K562 (cell line): ENCODE measurements around the gene ABLIM2. TPM values are rescaled to one million over a fixed set of nuclear protein-coding genes. Genes with fewer than 3 reads are reported as not detected.

Experiments used
- ATAC-seq: fragments of 200-7000 bp; cut with Tn5 transposase; 3 replicates; pipeline ENCODE4 v1.9.1; 2020; ENCODE audit warnings: moderate library complexity
- BruUV-seq: library from RNA; stranded (reverse); fragments of 400-500 nt; replicated peaks from 2 replicates; lab custom pipeline; 2021; lab: Mats Ljungman, UMichigan
- CTCF ChIA-PET: fragments of 300-600 bp; formaldehyde crosslinking; extraction: SDS; loops from one replicate; lab custom pipeline; 2021; ENCODE audit warnings: low intra/inter-chr PET ratio; lab: Yijun Ruan, JAX
- POLR2A ChIA-PET: fragments of 300-600, 350-650 bp; sonication (Branson Sonifier 250); formaldehyde crosslinking; extraction: SDS; loops from one replicate; lab custom pipeline; 2021; ENCODE audit warnings: antibody characterized with exemption, inconsistent platforms; lab: Yijun Ruan, JAX
- DNase-seq, 4 experiments: peaks; one replicate each; pipeline versions ENCODE4 v3.0.0 to v3.0.0-alpha.2; 2011 to 2018; ENCODE audit warnings: low spot score in 3 of 4, mixed read lengths in 3 of 4; ENCODE audit errors: extremely low read depth in 1 of 4
- FAIRE-seq: peaks from 2 replicates; lab custom pipeline; 2011; peaks lifted over from hg19 to GRCh38; lab: Jason Lieb, UNC
- H2AFZ ChIP-seq: 2 replicates; pipeline ENCODE4 v1.6.0; 2011; ENCODE audit warnings: low read depth, low read length, control low read depth, inconsistent platforms
- H3K27ac ChIP-seq: fragments of 200-600 bp; 3 replicates; pipeline ENCODE4 v1.8.0; 2011; ENCODE audit warnings: low read depth, mild to moderate bottlenecking, control low read depth, inconsistent platforms, low read length, moderate library complexity, mixed read lengths; ENCODE audit errors: extremely low read depth
- H3K27me3 ChIP-seq, 2 experiments: fragments of 300-600 bp in 1 of 2; 2 replicates in 1 of 2; 3 replicates in 1 of 2; pipeline versions ENCODE4 v1.6.0 to v1.8.0; 2011; ENCODE audit warnings: inconsistent platforms in 2 of 2, low read length in 2 of 2, mild to moderate bottlenecking in 1 of 2, mixed read lengths in 1 of 2, moderate library complexity in 1 of 2; ENCODE audit not compliant: control insufficient read depth in 2 of 2, insufficient read depth in 2 of 2
- H3K36me3 ChIP-seq: fragments of 300-600 bp; 3 replicates; pipeline ENCODE4 v1.8.0; 2011; ENCODE audit warnings: mild to moderate bottlenecking, low read length, inconsistent platforms; ENCODE audit not compliant: control insufficient read depth, insufficient read depth
- H3K4me1 ChIP-seq, 2 experiments: fragments of 200-600 bp in 1 of 2; replicated peaks in 1 of 2; 2 replicates in 1 of 2; 3 replicates in 1 of 2; pipeline versions ENCODE4 v1.5.1 to v1.8.0; 2011; ENCODE audit warnings: inconsistent platforms in 2 of 2, low read length in 2 of 2, mild to moderate bottlenecking in 1 of 2, mixed read lengths in 1 of 2, moderate library complexity in 1 of 2; ENCODE audit not compliant: control insufficient read depth in 2 of 2, insufficient read depth in 2 of 2
- H3K4me2 ChIP-seq: 2 replicates; pipeline ENCODE4 v1.6.1; 2011; ENCODE audit warnings: low read length, control low read depth, inconsistent platforms, mixed read lengths; ENCODE audit not compliant: insufficient read depth
- H3K4me3 ChIP-seq: fragments of 200-600 bp; sonication (generic), shearing (Covaris generic); 2 replicates; pipeline ENCODE4 v1.5.1; 2016; ENCODE audit warnings: control low read depth, inconsistent platforms
- H3K79me2 ChIP-seq: fragments of 200-600 bp; 3 replicates; pipeline ENCODE4 v1.8.0; 2011; ENCODE audit warnings: low read length, inconsistent platforms; ENCODE audit not compliant: control insufficient read depth, insufficient read depth
- H3K9ac ChIP-seq, 2 experiments: 2 replicates each; pipeline versions ENCODE4 v1.6.0 to v1.6.1; 2011; ENCODE audit warnings: low read depth in 2 of 2, low read length in 2 of 2, control low read depth in 1 of 2, inconsistent platforms in 1 of 2, mild to moderate bottlenecking in 1 of 2, mixed read lengths in 1 of 2; ENCODE audit not compliant: insufficient read depth in 1 of 2
- H3K9me1 ChIP-seq: one replicate; pipeline ENCODE4 v1.6.0; 2011; ENCODE audit warnings: inconsistent platforms, mild to moderate bottlenecking, low read length, moderate library complexity; ENCODE audit not compliant: control insufficient read depth, insufficient read depth
- H3K9me3 ChIP-seq: replicated peaks from 2 replicates; pipeline ENCODE4 v1.5.1; 2011; ENCODE audit warnings: low read depth, low read length, inconsistent platforms; ENCODE audit not compliant: control insufficient read depth, insufficient read depth
- H4K20me1 ChIP-seq: replicated peaks from 2 replicates; pipeline ENCODE4 v1.6.1; 2011; ENCODE audit warnings: low read length, inconsistent platforms, mixed read lengths; ENCODE audit not compliant: control insufficient read depth, insufficient read depth
- ARNT ChIP-seq, 2 experiments: fragments of 450-650 bp; IDR thresholded peaks; 2 replicates each; pipeline ENCODE4 v1.6.1; 2016; ENCODE audit warnings: mild to moderate bottlenecking in 1 of 2
- HNRNPUL1 ChIP-seq: fragments of 200-400 bp; formaldehyde crosslinking; IDR thresholded peaks from 2 replicates; pipeline ENCODE4 v1.6.1; 2017; ENCODE audit warnings: low read length
- L3MBTL2 ChIP-seq: fragments of 450-650 bp; IDR thresholded peaks from 2 replicates; pipeline ENCODE4 v1.6.1; 2016; ENCODE audit warnings: mild to moderate bottlenecking, moderate library complexity
- MIER1 ChIP-seq: fragments of 450-650 bp; IDR thresholded peaks from 2 replicates; pipeline ENCODE4 v1.6.1; 2016; ENCODE audit warnings: antibody characterized with exemption, mild to moderate bottlenecking, low read depth
- NCOA1 ChIP-seq: fragments of 450-650 bp; IDR thresholded peaks from 2 replicates; pipeline ENCODE4 v1.6.1; 2016; ENCODE audit warnings: low read depth
- PURB ChIP-seq: sonication (generic); formaldehyde crosslinking; IDR thresholded peaks from 2 replicates; pipeline ENCODE4 v1.9.0; 2021; ENCODE audit warnings: low read depth, mild to moderate bottlenecking, missing genetic modification reagents
- SP1 ChIP-seq: sonication (generic); formaldehyde crosslinking; IDR thresholded peaks from 2 replicates; pipeline ENCODE4 v1.8.1; 2022; ENCODE audit warnings: mild to moderate bottlenecking, missing genetic modification reagents
- ZNF146 ChIP-seq: IDR thresholded peaks from one replicate; pipeline ENCODE4 v1.6.1; 2018; ENCODE audit warnings: missing compliant biosample characterization; ENCODE audit not compliant: unreplicated experiment
- ZNF707 ChIP-seq: fragments of 250-450 bp; sonication (Bioruptor Pico); conservative IDR thresholded peaks from 2 replicates; pipeline ENCODE4 v1.8.0; 2022; ENCODE audit warnings: inconsistent platforms, mild to moderate bottlenecking, moderate library complexity
- ZNF785 ChIP-seq: fragments of 250-450 bp; sonication (Bioruptor Pico); IDR thresholded peaks from 2 replicates; pipeline ENCODE4 v1.4.0; 2020; ENCODE audit warnings: mild to moderate bottlenecking
- WGBS: fragments of 100-300 bp; shearing (Covaris generic); methylation state at CpG from one replicate; pipeline ENCODE4 v1.1.6; 2016; ENCODE audit warnings: low coverage, mixed read lengths; ENCODE audit not compliant: insufficient coverage; ENCODE audit errors: missing lambda C conversion rate; 5-methylcytosine and 5-hydroxymethylcytosine counted together
- in situ Hi-C: fragments of 300-500 bp; cut with MboI; formaldehyde crosslinking; loops from 4 replicates; pipeline ENCODE4 v1.15.0; 2018; ENCODE audit warnings: inconsistent platforms, mixed read lengths
- intact Hi-C: fragments of 100-400 bp; cut with micrococcal nuclease; formaldehyde crosslinking; loops from 2 replicates; pipeline ENCODE4 v1.14.2; 2022
- polyA plus RNA-seq, 8 experiments: library from polyadenylated mRNA; depleted of rRNA in 4 of 8; stranded (reverse) in 5 of 8; unstranded in 3 of 8; fragments of >200 nt; fragmentation: Nextera tagmentation in 2 of 8; fragmentation: Illumina TruSeq in 1 of 8; extraction: Ambion mirVana in 2 of 8; extraction: Trizol in 1 of 8; gene quantifications; 2 replicates each; pipeline versions ENCODE4 v1.2.1 to v1.2.3, GENCODE V29; 2011 to 2014; ENCODE audit warnings: inconsistent platforms in 1 of 8, missing spikeins in 1 of 8
- total RNA-seq, 7 experiments: library from RNA; depleted of rRNA in 6 of 7; stranded (reverse); fragments of >200 nt in 6 of 7; fragmentation: Illumina TruSeq in 2 of 7; extraction: Trizol in 2 of 7; gene quantifications; 2 replicates each; pipeline versions ENCODE4 v1.2.1 to v1.2.3, GENCODE V29; 2011 to 2021; ENCODE audit warnings: low replicate concordance in 1 of 7

The ABLIM2 gene
- total and polyA plus RNA-seq, 9 of the 15 experiments (the other 6 are each of a cell fraction or from before 2014, with no cell fraction given), result not detected

DNA sequence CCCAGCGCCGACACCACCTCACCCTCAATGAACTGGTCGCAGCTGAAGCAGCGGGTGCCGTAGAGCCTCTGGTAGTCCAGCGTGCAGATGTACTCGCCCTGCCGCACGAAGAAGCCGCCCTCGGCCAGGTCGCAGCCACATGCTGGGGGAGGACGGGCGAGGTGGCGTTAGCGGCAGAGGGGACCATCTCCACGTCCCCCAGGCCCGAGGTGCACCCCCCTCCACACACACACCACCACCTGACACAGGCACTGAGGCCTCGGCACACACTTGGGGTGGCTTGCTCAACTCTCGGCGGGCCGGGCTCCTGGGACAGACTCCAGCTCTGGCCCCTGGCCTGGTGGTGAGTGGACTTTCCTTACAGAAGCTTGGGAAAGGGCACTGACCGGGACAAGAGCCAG, 61.5 kb downstream of the ABLIM2 start:
- ATAC-seq (no peak; the same call in 2 of the 3 replicates), FAIRE-seq (no peak)

DNA sequence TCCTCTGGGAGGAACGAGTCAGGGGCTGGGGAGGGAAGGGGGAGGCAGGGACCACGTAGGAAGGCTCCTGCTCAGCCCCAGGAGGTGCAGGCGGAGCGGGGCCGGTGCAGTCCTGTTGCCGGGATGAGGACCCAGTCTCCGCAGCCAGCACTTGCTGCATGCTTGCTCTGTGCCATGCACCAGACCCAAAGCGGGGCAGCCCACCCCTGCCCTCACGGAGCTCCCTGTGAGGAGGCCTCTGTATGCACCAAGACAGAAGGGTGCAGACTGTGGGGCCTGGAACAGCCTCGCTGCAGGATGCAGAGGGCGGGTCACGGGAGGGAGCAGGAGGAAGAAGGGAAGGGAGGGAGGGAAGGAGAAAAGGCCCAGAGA, 61.9 kb downstream of the ABLIM2 start:
- H4K20me1 ChIP-seq, result peaks cover 7% of the 10 kb centered on the region; the same call in 1 of the 2 replicates
- CTCF ChIA-PET, result no interaction called here
- H3K79me2 ChIP-seq, result no peaks in the 10 kb centered on the region
- FAIRE-seq (no peak), DNase-seq (no peak), ATAC-seq (no peak)
- H3K4me1 ChIP-seq, result no peaks in the 10 kb centered on the region
- in situ Hi-C loops (no loop called here), intact Hi-C loops (no loop called here)
- 0 out of 2 replicates have a peak, but pooled peaks cover 2% of the 10 kb centered on the region for H3K9me3 ChIP-seq
- POLR2A ChIA-PET, result no interaction called here
- no peak overlapping the region for H3K4me3 ChIP-seq
- H3K27ac ChIP-seq, result no peak overlapping the region
- H3K36me3 ChIP-seq, result no peaks in the 10 kb centered on the region
- H3K4me2 ChIP-seq, result no peak overlapping the region
- 0% methylated on average over 12 of the region's 12 CpGs for WGBS
- TF ChIP-seq ZNF146 (CRISPR knock-in tag), result no peak
- TF ChIP-seq MIER1, result no peak
- TF ChIP-seq NCOA1, result no peak
- no peaks in the 10 kb centered on the region for H3K9me1 ChIP-seq
- H3K9ac ChIP-seq, result no peak overlapping the region; a peak in 1 of 4 replicates
- BruUV-seq, result no TSS peak
- peaks cover 2 to 46% of the 10 kb centered on the region in 2 experiments; a peak in 3 of 5 replicates for H3K27me3 ChIP-seq
- H2AFZ ChIP-seq, result no peak overlapping the region

More for the DNA sequence above, 61.5 kb downstream of the ABLIM2 start:
- no peak for TF ChIP-seq SP1 (CRISPR knock-in tag)
- TF ChIP-seq ARNT (IDR thresholded peaks at IDR 0.05), result no peak
- no peak for TF ChIP-seq L3MBTL2
- TF ChIP-seq PURB, result no peak
- no peak for TF ChIP-seq ZNF785 (CRISPR knock-in tag)
- TF ChIP-seq HNRNPUL1, result no peak
- TF ChIP-seq ZNF707 (CRISPR knock-in tag), result no peak
- TF ChIP-seq, all 486 proteins: peak for 0
- no TSS peak for BruUV-seq
- H3K4me2 ChIP-seq, result no peak overlapping the region
- H3K9ac ChIP-seq, result no peak overlapping the region
- no peaks in the 10 kb centered on the region for H3K36me3 ChIP-seq
- H3K4me1 ChIP-seq, result no peaks in the 10 kb centered on the region
- in situ Hi-C loops, result no loop called here
- H3K27ac ChIP-seq, result no peak overlapping the region
- peaks cover 7% of the 10 kb centered on the region; the same call in 1 of the 2 replicates for H4K20me1 ChIP-seq
- H3K4me3 ChIP-seq, result no peak overlapping the region
- H3K27me3 ChIP-seq, result peaks cover 2 to 50% of the 10 kb centered on the region in 2 experiments; a peak in 3 of 5 replicates
- DNase-seq, result no peak
- 0 out of 2 replicates have a peak, but pooled peaks cover 2% of the 10 kb centered on the region for H3K9me3 ChIP-seq
- ChIA-PET POLR2A (no interaction called here), CTCF (no interaction called here)
- intact Hi-C loops, result no loop called here
- H3K79me2 ChIP-seq, result no peaks in the 10 kb centered on the region
- no peak overlapping the region for H2AFZ ChIP-seq
- H3K9me1 ChIP-seq, result no peaks in the 10 kb centered on the region
- 4% methylated on average over 18 of the region's 23 CpGs for WGBS
